Measurements from ENCODE around the gene KMT2E.
"Not testable (repeated sequence)": the region's sequence is repeated elsewhere in the genome, so short reads cannot be mapped to it uniquely, and the experiment has no call there.

KMT2E gene

DNA sequence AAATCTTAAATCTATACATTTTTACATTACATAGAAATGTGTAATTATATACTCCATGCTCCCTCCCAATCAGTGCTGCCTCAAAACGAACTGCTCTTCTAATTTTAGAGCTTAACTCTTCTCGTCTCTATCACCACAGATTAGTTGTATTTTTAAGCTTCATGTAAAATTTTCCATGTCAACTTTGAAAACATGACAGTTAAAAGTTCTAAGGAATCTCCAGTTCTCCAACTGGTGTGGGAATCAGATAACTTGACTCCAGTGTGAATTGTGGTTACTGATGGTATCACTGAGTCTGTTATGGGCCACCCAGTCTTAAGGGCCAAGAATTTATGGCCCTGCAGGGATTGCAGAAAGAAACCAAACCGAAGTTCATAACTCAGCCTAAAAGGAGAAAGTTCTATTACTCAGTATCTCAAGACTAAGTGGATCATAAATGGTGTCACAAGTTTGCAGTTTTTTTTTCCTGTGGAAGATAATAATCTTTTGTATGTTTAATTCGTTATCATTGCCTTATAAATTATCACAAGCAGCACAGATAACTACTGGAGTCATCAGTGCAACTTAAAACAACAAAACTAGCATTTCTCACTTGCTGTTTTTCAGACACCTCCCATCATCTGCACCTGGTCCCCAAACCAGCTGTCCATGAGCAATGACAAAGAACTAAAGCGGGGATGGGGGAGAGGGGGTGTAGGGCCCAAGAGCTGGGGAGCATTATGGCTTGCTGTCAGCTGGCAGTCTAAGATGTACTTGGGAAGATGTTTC, 31.5 kb upstream of the KMT2E start:
- DNase-seq = no peak

GRCh38 chr7:104983076-104983577, 30.9 kb upstream of the KMT2E start:
- no peak for DNase-seq

DNA sequence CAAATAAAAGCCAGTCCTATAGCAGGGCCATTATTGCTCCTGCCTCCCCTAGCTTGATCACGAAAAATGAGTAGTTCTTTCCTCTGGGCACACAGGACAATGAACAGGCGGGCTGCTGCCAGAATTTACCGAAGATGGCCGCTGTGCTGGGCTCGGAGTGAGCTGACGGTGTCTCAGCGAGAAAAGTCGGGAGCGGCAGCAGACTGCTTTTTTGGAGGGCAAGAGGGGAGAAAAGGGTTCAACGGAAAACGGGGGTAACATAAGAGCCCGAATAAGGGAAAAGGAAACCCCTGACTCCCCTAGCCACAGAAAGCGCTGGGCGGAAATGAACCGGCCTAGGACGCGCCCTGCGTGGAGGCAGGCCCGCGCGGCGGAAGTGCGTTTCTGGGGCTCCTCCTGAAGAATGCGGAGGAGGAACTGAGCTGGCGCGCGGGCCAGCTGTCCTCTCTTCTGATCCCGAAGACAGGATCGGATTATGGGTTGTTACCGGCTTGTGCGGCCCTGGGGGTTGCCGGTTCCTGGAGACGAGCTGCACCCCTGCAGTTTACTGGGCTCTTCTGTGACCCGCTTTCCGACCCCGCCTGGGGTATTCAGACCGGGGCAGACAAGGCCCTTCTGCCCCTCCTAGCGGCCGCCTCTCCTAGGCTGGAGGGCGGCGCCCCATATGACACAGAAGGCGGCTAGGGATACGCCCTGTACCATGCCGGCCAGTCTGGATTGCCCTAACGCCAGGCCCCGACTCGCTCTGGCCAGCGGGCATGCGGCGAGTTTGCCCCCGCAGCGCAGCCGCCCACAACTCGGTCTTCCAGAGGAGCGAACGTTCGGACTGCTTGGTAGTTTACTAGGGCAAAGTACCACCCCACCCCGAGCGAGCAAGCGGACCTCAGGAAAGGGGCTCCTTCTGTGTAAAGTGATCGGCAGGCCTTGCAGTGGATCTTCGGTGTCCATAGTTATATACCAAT, 30.1 kb upstream of the KMT2E start:
- DNase-seq = peak; percentile 86

DNA sequence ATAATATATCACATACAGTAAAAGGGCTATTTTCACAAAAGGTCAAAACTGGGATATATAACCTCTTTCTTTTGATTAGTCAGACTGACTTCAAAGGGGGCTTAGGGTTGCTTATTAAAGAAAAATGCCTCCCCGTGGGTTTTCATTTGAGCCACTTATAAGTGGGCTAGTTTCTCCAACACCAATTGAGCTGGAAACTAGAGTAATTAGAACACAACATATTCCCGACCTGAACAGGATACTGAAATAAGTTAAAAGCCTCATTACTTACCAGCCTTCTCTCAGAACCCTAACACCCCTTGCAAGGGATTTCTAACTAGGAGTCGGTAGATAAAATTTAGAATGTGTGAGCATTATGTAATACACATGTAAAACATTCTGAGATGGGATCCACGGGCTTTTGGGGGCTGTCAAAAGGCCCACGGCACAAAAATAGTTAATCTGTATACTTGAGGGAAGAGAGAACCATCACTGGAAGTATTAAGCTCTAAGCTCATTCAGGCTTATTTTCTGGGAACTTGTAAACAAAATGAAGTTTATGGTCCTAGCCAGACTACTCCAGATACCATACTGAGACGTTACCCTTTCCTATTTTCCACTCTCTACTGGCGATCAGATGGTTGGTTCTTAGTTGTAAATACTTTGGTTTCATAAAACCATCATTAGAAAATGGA, 29.3 kb upstream of the KMT2E start:
- no peak for DNase-seq

GRCh38 chr7:104985259-104985617, 28.8 kb upstream of the KMT2E start:
- DNase-seq = no peak

DNA sequence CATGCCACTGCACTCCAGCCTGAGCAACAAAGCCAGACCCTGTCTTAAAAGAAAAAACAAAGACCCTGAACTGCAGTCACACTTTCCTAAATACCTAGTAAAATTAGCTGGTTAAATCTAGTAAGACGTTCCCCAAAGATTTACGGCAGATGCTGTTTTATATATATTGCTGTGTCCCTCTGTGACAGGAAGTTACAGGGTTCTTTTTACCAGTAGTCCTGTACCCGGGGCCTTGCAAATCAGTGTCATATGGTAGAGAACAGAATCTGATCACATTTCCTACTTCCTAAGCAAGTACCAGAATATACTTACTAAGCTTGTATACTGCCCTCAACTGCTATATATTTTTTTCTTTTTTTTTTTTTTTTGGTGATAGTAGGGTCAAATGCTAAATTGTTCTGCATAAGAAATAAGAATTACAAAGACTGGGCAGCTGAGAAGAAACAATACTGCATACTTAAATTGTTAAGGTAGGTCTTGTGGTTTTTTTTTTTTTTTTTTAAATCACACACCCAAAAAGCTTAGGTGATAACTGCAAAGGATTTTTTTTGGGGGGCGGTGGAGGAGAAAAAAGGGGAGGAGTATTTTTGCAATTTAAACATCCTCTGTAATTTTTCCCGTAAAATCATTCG, 27.3 kb upstream of the KMT2E start:
- no peak for DNase-seq

- not testable (repeated sequence) for DNase-seq
Observed at GRCh38 chr7:104987403-104987802, 26.6 kb upstream of the KMT2E start.

DNA sequence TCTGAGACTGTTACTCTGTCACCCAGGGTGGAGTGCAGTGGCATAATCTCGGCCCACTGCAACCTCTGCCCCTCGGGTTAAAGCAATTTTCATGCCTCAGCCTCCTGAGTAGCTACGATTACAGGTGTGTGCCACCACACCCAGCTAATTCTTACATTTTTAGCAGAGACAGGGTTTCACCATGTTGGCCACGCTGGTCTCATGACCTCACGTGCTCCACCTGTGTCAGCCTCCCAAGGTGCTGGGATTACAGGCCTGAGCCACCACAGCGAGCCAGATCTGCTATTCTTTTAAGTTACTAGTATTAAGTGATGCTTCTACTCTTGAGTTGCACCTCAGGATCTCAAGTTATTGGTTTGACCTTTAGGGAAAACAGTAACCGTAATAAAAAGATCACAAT, 23.0 kb upstream of the KMT2E start:
- DNase-seq = no peak

GRCh38 chr7:104992306-104992705, 21.7 kb upstream of the KMT2E start:
- DNase-seq = no peak

- DNase-seq = no peak
Observed at GRCh38 chr7:104993217-104993862, 20.7 kb upstream of the KMT2E start.

DNA sequence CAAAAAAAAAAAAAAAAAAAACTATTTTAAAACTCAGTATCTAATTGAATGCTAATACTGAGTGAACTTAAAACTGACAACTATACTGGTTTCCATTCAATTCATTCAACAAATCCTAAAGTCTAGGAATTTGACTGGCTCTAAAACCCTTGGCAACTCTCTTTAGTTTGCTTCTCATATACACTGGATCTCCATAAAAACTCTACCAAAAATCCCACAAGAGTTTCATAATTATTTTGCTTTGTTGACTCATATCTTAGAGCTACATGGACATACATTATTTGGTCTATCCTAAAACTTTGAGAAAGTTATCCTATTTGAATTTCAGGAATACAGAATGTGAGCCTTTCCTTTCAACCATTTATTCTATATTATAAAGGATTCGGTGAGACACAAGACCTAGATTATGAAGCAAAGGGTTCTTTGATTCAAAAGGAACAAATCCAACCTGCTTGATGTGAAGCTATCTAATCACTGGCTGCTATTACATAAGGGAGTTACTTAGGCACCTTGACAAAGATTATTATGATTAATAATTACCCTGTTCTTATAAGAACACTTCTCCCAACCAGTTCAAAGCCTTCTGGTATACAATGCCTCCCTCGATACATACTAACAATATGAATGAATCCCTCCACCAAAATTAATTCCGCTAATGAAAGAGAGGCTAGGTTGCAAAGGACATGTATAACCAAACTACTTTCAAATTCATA, 15.8 kb upstream of the KMT2E start:
- DNase-seq = no peak

DNA sequence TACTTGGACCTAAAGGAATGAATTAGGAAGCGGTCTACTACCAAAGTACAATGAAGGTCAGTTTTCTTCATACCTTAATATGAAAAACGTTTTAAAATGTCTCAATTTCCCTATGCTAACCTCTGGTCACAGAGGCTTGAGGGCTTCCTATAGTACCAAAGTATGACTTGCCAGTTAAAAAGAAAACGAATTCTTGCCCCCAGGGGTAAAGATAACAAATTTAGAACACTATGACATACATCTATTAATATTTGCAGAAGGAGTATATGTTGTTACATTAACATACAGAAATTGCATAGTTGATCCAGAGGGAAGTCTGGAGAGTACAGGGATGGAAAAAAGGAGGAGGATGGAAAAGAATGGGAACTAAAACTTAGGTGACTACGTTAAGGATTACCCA, 13.8 kb upstream of the KMT2E start:
- DNase-seq = no peak

GRCh38 chr7:105000927-105001336, 13.1 kb upstream of the KMT2E start:
- DNase-seq = no peak

- DNase-seq = no peak
Observed at GRCh38 chr7:105001652-105002184, 12.3 kb upstream of the KMT2E start.

GRCh38 chr7:105003275-105003674, 10.7 kb upstream of the KMT2E start:
- DNase-seq = peak; percentile 63

GRCh38 chr7:105003872-105004510, 10.0 kb upstream of the KMT2E start:
- DNase-seq = no peak

DNA sequence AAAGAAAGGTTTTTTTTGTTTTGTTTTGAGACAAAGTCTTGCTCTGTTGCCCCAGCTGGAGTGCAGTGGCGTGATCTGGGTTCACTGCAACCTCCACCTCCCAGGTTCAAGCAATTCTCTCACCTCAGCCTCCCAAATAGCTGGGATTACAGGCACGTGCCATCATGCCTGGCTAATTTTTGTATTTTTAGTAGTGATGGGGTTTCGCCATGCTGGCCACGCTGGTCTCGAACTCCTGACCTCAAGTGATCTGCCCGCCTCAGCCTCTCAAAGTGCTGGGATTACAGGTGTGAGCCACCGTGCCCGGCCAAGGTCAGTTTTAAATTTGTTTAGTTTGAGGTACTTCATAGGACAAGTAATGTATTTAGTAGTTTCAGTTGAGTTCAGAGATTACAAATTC, 9.0 kb upstream of the KMT2E start:
- DNase-seq = not testable (repeated sequence)

DNA sequence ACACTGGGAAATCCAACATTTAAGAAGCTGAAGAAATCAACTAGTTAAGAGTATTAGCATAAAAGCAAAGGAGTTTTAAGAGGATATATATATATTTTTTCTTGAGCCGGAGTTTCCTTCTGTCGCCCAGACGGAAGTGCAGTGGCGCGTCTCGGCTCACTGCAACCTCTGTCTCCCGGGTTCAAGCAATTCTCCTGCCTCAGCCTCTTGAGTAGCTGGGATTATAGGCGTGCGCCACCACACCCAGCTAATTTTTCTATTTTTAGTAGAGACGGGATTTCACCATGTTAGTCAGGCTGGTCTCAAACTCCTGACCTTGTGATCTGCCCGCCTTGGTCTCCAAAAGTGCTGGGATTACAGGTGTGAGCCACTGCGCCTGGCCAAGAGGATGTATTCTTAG, 8.5 kb upstream of the KMT2E start:
- not testable (repeated sequence) for DNase-seq

GRCh38 chr7:105006367-105007136, 7.5 kb upstream of the KMT2E start:
- no peak for DNase-seq

DNA sequence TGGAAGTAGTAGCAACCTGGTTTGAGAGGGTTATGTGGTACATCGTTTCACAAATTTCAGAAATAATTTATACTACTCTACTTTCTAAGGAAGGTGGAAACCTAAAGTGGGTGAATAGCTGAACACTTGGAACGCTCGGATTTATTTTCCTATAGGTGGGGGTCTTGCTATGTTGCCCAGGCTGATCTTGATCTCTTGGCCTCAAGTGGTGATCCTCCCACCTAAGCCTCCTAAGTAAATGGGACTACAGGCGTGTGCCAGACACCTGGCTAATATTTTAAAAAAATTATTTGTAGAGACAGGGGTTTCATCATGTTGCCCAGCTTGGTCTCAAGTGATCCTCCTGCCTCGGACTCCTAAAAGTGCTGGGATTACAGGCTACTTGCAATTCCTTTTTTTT, 6.7 kb upstream of the KMT2E start:
- DNase-seq = no peak

Measured in CD4-positive, alpha-beta T cell treated with Interleukin-17A for 4 hours (primary cell).